Natural killer cell (primary cell): ENCODE measurements around the gene SBNO2. TPM values are rescaled to one million over a fixed set of nuclear protein-coding genes. Genes with fewer than 3 reads are reported as not detected.
A peak's percentile ranks its signal among the peaks of the same experiment; 100 is the strongest.

Experiments
- ATAC-seq, 3 donors: fragments of 150-1000 bp in 2 of 3; fragments of 200-7000 bp in 1 of 3; cut with Tn5 transposase; 1 replicate in 1 of 3; 2 replicates in 2 of 3; pipeline ENCODE4 v1.10.0; 2021; ENCODE audit warnings: mild to moderate bottlenecking in 2 of 3, moderate library complexity in 2 of 3
- DNase-seq, 2 donors: peaks; one replicate each; pipeline versions ENCODE4 v3.0.0 to v3.0.0-alpha.2; 2013 to 2021; ENCODE audit warnings: mixed read lengths in 1 of 2
- H3K27ac ChIP-seq: one replicate; pipeline ENCODE4 v1.5.1; 2013; ENCODE audit warnings: mild to moderate bottlenecking, low read length
- H3K27me3 ChIP-seq: one replicate; pipeline ENCODE4 v1.6.1; 2013; ENCODE audit warnings: low read length; ENCODE audit not compliant: control insufficient read depth, insufficient read depth
- H3K36me3 ChIP-seq: one replicate; pipeline ENCODE4 v1.6.1; 2013; ENCODE audit warnings: low read length; ENCODE audit not compliant: control insufficient read depth, insufficient read depth
- H3K4me1 ChIP-seq: one replicate; pipeline ENCODE4 v1.6.1; 2013; ENCODE audit warnings: low read length; ENCODE audit not compliant: control insufficient read depth, insufficient read depth
- H3K4me3 ChIP-seq: one replicate; pipeline ENCODE4 v1.5.1; 2013; ENCODE audit warnings: low read length
- H3K9me3 ChIP-seq: one replicate; pipeline ENCODE4 v1.6.1; 2013; ENCODE audit warnings: low read length; ENCODE audit not compliant: control insufficient read depth, insufficient read depth
- H3K27ac Mint-ChIP-seq, 2 donors: one replicate each; pipeline ENCODE4 v1.8.0; 2022; ENCODE audit warnings: mild to moderate bottlenecking in 2 of 2, mixed read lengths in 2 of 2, moderate library complexity in 1 of 2
- H3K27me3 Mint-ChIP-seq, 2 donors: one replicate each; pipeline ENCODE4 v1.8.0; 2022; ENCODE audit warnings: low read depth in 2 of 2, mixed read lengths in 2 of 2
- H3K36me3 Mint-ChIP-seq: one replicate; pipeline ENCODE4 v1.8.0; 2022; ENCODE audit warnings: mixed read lengths
- H3K4me1 Mint-ChIP-seq, 2 donors: one replicate each; pipeline ENCODE4 v1.8.0; 2022; ENCODE audit warnings: mixed read lengths in 2 of 2
- H3K4me3 Mint-ChIP-seq: one replicate; pipeline ENCODE4 v1.8.0; 2022; ENCODE audit warnings: mild to moderate bottlenecking, moderate library complexity, mixed read lengths
- H3K9me3 Mint-ChIP-seq, 2 donors: one replicate each; pipeline ENCODE4 v1.8.0; 2022; ENCODE audit warnings: mixed read lengths in 2 of 2
- CTCF ChIP-seq: fragments of 200-600 bp; IDR thresholded peaks from one replicate; pipeline ENCODE4 v1.8.0; 2022; ENCODE audit warnings: antibody characterized with exemption
- WGBS: methylation state at CpG from one replicate; pipeline ENCODE4 v1.1.7; 2013; ENCODE audit warnings: missing lambda C conversion rate; ENCODE audit not compliant: insufficient coverage; 5-methylcytosine and 5-hydroxymethylcytosine counted together
- intact Hi-C: fragments of 100-400 bp; cut with micrococcal nuclease; formaldehyde crosslinking; loops from one replicate; pipeline ENCODE4 v1.14.2; 2022
- total RNA-seq, 4 donors: library from RNA; stranded (reverse); fragments of 120-200 nt in 1 of 4; gene quantifications; one replicate each; pipeline versions ENCODE4 v1.2.3 to v1.2.4, GENCODE V29; 2013 to 2022

SBNO2 gene
- total RNA-seq, 3 donors from 2014 or later (not counting 1 experiment from before 2014, with no cell fraction given) = 92.0 to 106 (median 94.3) TPM

GRCh38 chr19:1128106-1128505 is 46.0 kb downstream of the SBNO2 start:
- Mint-ChIP-seq H3K27ac (no peak overlapping the region), H3K36me3 (no peaks in the 10 kb centered on the region)

GRCh38 chr19:1126984-1127760 is 46.9 kb downstream of the SBNO2 start:
- TF ChIP-seq CTCF = no peak
- Mint-ChIP-seq H3K4me3 (no peak overlapping the region), H3K27ac (no peak overlapping the region), H3K27me3 (no peaks in the 10 kb centered on the region), H3K36me3 (no peaks in the 10 kb centered on the region), H3K4me1 (peaks cover 0 to 15% of the 10 kb centered on the region in 2 donors), H3K9me3 (no peaks in the 10 kb centered on the region)
- intact Hi-C loops = no loop called here
- Histone ChIP-seq H3K4me3 (no peak overlapping the region), H3K4me1 (peaks cover 30% of the 10 kb centered on the region), H3K27ac (no peak overlapping the region), H3K9me3 (no peaks in the 10 kb centered on the region), H3K27me3 (no peaks in the 10 kb centered on the region), H3K36me3 (peaks cover 37% of the 10 kb centered on the region)
- 98% methylated on average over 33 of the region's 33 CpGs for WGBS
- no peak for ATAC-seq
- DNase-seq = no peak

More at GRCh38 chr19:1128106-1128505, 46.0 kb downstream of the SBNO2 start:
- no peak for TF ChIP-seq CTCF
- Histone ChIP-seq H3K9me3 (no peaks in the 10 kb centered on the region), H3K4me3 (no peak overlapping the region), H3K27me3 (no peaks in the 10 kb centered on the region), H3K27ac (no peak overlapping the region), H3K36me3 (peaks cover 30% of the 10 kb centered on the region), H3K4me1 (peaks cover 39% of the 10 kb centered on the region)
- no peak for ATAC-seq
- DNase-seq = no peak
- intact Hi-C loops = no loop called here
- Mint-ChIP-seq H3K4me1 (peaks cover 0 to 18% of the 10 kb centered on the region in 2 donors), H3K27me3 (no peaks in the 10 kb centered on the region), H3K9me3 (no peaks in the 10 kb centered on the region), H3K4me3 (no peak overlapping the region)
- 95% methylated on average over 17 of the region's 17 CpGs for WGBS

DNA sequence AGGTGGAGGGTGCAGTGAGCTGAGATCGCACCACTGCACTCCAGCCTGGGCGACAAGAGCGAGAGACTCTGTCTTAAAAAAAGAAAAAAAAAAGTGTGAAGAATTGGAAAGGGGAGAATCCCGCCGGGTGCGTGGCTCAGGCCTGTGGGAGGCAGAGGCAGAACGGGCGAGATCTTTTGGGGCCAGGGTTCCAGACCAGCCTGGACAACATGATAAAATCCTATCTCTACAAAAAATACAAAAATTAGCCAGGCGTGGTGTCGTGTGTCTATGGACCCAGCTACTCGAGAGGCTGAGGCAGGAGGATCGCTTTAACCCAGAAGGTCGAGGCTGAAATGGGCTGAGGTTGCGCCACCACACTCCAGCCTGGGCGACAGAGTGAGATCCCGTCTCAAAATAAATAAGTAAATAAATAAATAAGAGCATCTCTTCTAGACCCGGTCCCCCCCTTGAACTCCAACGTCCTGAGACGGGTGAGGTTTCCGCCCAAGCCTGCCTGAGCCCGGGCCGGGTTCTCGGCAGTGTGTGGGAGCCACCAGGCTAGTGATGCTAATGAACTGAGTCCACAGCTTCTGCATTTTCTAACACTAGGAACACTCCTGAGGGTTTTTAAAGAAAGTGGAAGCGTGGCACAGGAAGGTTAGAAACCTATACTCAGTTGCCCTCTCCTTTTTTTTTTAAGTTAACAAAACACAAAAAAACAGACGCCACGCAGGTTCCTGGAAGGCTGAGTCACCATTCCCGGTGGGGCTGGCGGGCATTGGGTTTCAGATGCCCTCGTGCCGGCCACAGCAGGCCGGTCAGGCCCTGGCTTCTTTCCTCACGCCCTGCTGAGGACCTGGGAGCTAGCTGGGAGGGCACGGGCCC is 48.2 kb downstream of the SBNO2 start:
- Histone ChIP-seq H3K27me3 (no peaks in the 10 kb centered on the region), H3K36me3 (peaks cover 50% of the 10 kb centered on the region), H3K4me3 (no peak overlapping the region), H3K27ac (no peak overlapping the region), H3K4me1 (peaks cover 19% of the 10 kb centered on the region), H3K9me3 (no peaks in the 10 kb centered on the region)
- TF ChIP-seq CTCF = no peak
- no peaks in the 10 kb centered on the region for H3K9me3 Mint-ChIP-seq
- DNase-seq (no peak), ATAC-seq (no peak)
- H3K36me3 Mint-ChIP-seq = no peaks in the 10 kb centered on the region
- WGBS = 92% methylated on average over 30 of the region's 33 CpGs
- peaks cover 0 to 5% of the 10 kb centered on the region in 2 donors for H3K4me1 Mint-ChIP-seq
- intact Hi-C loops = no loop called here
- peak overlapping the region in 1 of 2 donors; percentile 53 for H3K27ac Mint-ChIP-seq
- no peaks in the 10 kb centered on the region for H3K27me3 Mint-ChIP-seq
- H3K4me3 Mint-ChIP-seq = peak overlapping the region; percentile 28
